Measurements from ENCODE around the gene UPK3B.
"Not testable (repeated sequence)": the region's sequence is repeated elsewhere in the genome, so short reads cannot be mapped to it uniquely, and the experiment has no call there.

The UPK3B gene

GRCh38 chr7:76492139-76492538 lies 18.2 kb upstream of the UPK3B start:
- not testable (repeated sequence) for FAIRE-seq

GRCh38 chr7:76495717-76496116 lies 14.6 kb upstream of the UPK3B start:
- not testable (repeated sequence) for FAIRE-seq

GRCh38 chr7:76497918-76498582 lies 12.3 kb upstream of the UPK3B start:
- FAIRE-seq: not testable (repeated sequence)

- FAIRE-seq: not testable (repeated sequence)
Measured at GRCh38 chr7:76498583-76499200, 11.7 kb upstream of the UPK3B start.

GRCh38 chr7:76499201-76499923 lies 11.0 kb upstream of the UPK3B start:
- FAIRE-seq: not testable (repeated sequence)

GRCh38 chr7:76499924-76500241 lies 10.5 kb upstream of the UPK3B start:
- FAIRE-seq: not testable (repeated sequence)

GRCh38 chr7:76502224-76502623 lies 8.1 kb upstream of the UPK3B start:
- FAIRE-seq: not testable (repeated sequence)

- not testable (repeated sequence) for FAIRE-seq
Measured at GRCh38 chr7:76502836-76503235, 7.5 kb upstream of the UPK3B start.

GRCh38 chr7:76503244-76503643 lies 7.1 kb upstream of the UPK3B start:
- not testable (repeated sequence) for FAIRE-seq

- not testable (repeated sequence) for FAIRE-seq
Measured at GRCh38 chr7:76504351-76505167, 5.8 kb upstream of the UPK3B start.

GRCh38 chr7:76505168-76506080 lies 4.9 kb upstream of the UPK3B start:
- no peak for FAIRE-seq

GRCh38 chr7:76506081-76506440 lies 4.3 kb upstream of the UPK3B start:
- no peak for FAIRE-seq

- not testable (repeated sequence) for FAIRE-seq
Measured at GRCh38 chr7:76506643-76507042, 3.7 kb upstream of the UPK3B start.

- no peak for FAIRE-seq
Measured at GRCh38 chr7:76507723-76508406, 2.5 kb upstream of the UPK3B start.

- FAIRE-seq: not testable (repeated sequence)
Measured at GRCh38 chr7:76511200-76511910, 1.0 kb downstream of the UPK3B start.

- not testable (repeated sequence) for FAIRE-seq
Measured at GRCh38 chr7:76511911-76512885, 1.8 kb downstream of the UPK3B start.

GRCh38 chr7:76512941-76513816 lies 2.8 kb downstream of the UPK3B start:
- no peak for FAIRE-seq
